NCI-H345 treated with DMSO at 0.1 percent for 48 hours (cell line): ENCODE results near the gene SLC9A8.

ENCODE experiments used
- DNase-seq: peaks from one replicate; lab custom pipeline; 2025; ENCODE audit not compliant: unreplicated experiment; lab: John Stamatoyannopoulos, UW

The SLC9A8 gene

GRCh38 chr20:49914310-49915117 is 101.9 kb downstream of the SLC9A8 start:
- DNase-seq = no peak

DNA sequence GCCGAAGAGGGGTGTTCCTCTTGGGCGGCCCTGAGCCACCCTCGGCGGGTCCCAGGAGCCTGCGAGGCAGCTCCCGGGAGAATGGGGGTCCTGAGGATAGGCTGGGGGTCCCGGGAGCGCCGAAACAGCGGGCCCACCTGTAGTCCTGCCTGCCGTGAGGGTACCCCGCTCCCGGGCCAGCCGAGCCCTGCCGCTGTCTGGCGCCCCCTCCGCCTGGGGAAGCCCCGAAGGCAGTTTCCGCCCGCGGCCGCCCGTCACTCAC is 102.4 kb downstream of the SLC9A8 start:
- no peak for DNase-seq

DNA sequence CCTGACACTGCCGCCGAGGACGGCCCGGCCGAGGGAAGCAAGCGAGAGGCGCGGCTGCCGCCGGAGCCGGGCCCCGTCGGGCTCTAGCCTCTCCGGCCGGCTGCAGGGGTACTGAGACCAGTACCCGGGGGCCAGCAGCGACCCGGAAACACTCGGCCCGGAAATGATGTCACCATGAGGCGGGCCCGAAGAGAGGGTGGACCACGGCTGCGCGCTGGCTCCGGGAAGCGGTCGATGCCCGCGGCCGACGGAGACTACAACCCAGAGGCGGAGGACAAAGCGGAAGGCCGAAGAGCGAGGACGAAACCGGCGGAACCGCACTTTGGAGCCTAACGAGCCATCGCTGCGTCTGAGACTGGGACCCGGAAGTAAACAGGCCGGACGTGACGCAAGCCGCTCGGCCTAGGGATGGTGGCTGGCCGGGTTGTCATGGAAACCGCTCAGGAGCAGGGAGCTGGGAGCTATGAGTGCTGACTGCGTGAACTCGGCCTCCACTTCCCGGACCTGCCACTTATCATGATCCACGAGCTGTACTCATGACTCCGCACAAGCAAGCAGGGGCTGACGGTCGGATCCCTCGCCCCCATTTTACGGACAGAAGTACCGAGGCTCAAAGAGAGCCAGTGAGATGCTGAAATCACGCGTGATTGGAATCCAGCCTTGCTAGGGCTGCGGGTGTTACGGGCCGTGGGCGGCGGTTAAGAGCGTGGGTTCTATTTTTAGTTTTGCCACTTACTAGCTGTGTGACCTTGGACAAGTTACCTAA is 102.9 kb downstream of the SLC9A8 start, which contains the start of gene SPATA2:
TSS of gene SPATA2 (minus strand) at position 150 of the 766 bp plus-strand sequence. CDS start 7,039 bp downstream, outside the sequence.
- DNase-seq = peak; percentile 92

DNA sequence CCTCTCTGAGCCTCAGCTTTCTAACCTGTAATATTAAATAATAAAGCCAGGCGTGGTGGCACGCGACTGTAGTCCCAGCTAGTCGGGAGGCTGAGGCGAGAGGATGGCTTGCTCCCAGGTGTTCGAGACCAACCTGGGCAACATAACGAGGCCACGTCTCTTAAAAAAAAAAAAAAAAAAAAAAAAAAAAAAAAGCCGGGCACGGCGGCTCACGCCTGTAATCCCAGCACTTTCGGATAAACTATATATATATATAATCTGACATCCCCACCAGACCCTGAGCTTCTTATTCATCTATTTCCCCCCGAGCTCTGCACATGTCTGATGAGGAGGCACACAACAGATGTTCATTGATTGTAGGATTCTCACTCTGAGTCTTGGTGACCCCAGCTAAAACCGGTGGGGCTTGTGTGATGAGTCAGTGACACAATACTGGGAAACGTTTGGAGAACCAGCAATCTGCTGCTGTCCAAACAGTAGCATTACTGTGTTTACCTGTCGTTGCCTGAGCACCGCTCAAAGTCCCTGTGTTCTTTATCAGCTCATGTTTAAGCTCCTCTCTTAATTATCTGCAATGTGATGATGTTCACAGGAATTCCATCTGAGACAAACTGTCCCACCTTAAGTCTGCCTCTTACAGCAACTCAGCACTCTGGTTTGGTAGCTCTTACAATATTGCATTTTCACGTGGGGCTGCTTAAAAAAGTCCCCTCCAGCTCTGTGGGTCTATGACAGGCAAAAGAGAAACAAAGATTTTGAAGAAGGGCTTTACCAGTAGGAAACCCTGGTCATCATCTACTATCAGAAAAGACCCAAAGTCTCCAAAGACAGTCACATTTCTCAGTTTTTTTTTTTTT is 103.7 kb downstream of the SLC9A8 start:
- DNase-seq = peak; percentile 45

GRCh38 chr20:49918446-49918845 is 105.8 kb downstream of the SLC9A8 start:
- DNase-seq = no peak

GRCh38 chr20:49919009-49919408 is 106.4 kb downstream of the SLC9A8 start:
- DNase-seq = no peak

DNA sequence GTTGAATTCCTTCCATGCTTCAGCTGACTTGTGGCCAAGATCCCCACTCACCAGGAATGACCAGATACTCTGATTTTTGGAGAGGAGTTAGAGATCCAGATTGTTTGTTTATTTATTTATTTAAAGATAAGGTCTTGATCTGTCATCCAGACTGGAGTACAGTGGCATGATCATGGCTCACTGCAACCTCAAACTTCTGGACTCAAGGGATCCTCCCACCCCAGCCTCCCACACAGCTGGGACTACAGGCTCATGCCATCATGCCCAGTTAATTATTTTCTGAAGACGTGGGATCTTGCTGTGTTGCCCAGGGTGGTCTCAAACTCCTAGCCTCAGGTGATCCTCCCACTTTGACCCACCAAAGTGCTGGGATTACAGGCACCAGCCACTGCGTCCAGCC is 106.8 kb downstream of the SLC9A8 start:
- DNase-seq = no peak

DNA sequence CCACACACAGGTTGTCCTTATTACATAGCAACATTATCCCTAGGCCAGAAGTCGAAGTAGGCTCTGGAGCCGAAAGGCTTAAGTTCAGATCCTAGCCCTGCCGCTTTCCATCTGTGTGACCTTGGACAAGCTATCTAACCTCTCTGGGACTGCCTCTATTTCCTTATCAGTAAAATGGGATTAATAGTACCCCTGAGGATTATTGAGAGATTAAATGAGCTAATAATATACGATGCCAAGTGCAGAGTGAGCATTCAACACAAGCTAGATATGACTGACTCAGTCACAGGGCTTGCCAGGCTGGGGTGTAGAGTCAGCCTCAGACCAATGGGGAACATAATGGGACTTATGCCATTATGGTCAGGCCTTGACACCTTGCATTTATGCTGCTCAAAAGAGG is 111.6 kb downstream of the SLC9A8 start:
- no peak for DNase-seq

GRCh38 chr20:49925901-49926454 is 113.3 kb downstream of the SLC9A8 start:
- no peak for DNase-seq

DNA sequence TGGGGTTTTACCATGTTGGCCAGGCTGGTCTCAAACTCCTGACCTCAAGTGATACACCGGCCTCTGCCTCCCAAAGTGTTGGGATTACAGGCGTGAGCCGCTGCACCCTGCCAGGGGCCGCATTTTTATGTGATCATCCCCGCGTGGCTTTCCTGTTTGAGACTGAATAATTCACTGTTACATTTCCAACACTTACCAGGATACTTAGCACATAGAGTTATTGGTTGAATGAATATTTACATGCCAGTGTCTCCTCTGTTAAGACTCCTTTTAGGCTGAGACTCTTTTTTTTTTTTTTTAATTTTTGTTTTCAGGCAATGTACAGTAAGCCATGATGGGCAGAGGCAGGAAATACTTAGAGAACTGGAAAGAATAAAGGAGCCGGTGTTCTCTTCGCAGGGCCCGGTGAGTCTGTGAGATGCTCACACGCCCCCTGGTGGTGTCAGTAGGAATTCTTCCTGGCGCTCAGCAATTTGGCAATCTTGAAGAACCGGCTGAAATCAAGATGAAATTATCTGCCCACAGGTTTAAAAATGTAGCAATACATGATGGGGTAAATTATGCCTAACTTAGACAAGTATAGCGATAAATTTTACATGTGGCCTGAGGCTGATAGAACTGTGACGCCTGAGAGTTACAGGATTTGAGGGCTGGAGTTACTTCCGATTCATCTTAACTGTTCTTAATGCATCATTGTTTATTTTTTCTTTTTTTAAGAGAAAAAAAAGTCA is 115.9 kb downstream of the SLC9A8 start:
- DNase-seq = peak; percentile 78

DNA sequence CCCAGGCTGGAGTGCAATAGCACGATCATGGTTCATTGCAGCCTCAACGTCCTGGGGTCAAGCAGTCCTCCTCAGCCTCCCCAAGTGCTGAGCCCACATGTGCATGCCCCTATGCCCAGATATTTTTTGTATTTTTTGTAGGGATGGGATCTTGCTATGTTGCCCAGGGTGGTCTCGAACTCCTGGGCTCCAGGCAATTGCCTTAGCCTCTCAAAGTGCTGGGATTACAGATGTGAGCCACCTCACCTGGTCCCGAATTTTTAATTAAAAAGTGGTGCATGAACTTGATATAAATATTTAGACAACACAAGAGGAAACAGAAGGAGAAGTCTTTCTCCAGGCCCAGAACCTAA is 116.5 kb downstream of the SLC9A8 start:
- DNase-seq = no peak

DNA sequence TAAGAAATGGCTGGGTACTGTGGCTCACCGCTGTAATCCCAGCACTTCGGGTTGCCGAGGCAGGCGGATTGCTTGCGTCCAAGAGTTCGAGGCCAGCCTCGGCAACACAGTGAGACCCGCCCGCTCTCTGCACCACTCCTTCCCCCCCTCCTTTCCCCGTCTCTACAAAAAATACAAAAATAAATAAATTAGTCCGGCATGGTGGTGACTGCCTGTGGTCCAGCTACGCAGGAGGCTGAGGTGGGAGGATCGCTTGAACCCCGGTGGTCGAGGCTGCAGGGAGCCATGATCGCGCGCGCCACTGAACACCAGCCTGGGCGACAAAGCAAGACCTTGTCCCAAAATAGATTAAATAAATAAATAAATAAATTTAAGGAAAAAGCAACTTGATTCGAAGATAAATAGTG is 123.1 kb downstream of the SLC9A8 start:
- DNase-seq = no peak

DNA sequence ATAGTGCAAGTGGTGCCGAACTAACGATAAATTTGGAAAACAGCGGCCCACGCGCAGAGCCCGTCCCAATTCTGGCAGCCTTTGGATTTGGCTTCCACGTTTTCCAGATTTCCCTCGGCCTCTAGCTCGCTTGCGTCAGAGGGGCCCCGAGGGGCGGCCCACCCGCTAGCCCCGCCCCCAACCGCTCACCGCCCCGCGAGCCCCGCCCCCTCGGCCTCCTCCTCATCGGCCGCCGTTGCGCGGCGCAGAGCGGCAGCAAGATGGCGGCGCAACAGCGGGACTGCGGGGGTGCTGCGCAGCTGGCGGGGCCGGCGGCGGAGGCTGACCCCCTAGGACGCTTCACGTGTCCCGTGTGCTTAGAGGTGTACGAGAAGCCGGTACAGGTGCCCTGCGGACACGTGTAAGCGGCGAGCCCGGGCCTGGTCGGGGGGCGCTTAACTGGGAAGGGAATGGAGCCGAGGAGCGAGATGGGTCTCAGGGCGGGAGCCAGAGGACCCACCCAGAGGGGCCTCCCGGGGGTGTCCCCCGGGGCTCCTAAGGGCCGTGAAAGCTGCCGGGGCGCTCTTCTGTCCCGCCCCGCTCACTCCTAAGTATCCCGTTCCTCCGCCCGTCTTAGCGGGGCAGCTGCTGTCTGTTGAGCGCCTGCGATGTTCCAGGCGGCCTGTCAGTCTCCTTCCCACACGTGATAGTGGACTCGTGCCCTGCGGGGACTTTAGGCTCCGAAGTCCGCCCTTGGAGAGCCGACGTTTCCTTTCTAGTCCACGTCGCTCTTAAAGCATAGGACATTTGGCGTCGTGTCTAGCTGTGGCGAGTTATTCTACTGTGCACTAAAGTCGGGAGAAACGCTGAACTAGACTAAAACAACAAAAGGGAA is 123.8 kb downstream of the SLC9A8 start, which contains the start of gene RNF114:
TSS of gene RNF114 (plus strand) at position 245 of the 874 bp plus-strand sequence. CDS start at position 261, 16 bp downstream.
- DNase-seq = peak; percentile 87

- no peak for DNase-seq
Observed at GRCh38 chr20:49937027-49937929, 124.7 kb downstream of the SLC9A8 start.

DNA sequence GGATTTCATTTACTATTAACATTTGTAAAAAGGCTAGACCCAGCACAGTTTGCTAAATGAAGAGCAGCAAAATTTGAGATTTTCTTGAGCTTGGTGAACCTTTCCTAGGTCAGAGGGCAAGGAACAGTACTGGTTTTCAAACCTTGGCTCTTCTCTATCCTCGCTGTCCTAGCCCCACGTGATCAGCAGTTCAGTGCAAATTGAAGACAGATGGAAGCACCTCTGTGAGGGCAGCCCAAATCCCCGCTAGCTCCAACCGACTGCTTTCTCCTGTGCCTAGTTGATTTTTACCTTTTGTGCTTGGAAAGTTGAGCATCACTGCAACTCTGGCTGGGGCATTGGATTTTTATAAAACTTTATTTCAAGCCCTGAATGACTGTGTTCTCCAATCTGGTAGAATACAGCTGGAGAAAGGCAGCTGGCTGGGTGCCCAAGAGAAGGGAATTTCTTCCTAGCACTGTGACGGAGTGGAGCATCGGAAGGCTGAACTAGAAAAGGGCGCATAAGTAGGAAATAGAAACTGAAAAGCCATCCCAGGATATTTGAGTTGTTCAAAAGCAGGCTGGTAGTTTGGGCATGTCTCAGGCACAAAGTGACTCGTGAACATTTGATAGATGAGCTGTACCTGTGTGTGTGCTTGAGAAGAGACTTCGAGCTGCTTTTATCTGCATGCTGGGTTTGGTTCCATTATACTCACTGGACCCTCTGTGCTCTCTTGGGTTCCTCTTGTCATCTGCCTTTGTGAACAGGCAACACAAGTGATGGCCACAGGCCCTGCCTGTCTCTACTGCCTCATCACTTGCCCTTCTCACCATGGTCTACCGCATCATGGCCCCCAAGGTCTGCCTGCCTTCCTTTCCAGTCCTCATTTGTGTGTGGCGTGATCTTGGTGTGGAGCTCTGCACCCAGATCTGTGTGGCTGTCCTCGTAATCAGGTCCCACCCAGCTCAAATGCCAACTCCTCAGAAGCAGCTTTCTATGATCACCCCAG is 125.8 kb downstream of the SLC9A8 start:
- no peak for DNase-seq

GRCh38 chr20:49941456-49941855 is 128.8 kb downstream of the SLC9A8 start:
- no peak for DNase-seq
